IPS DF 6.9 (cell line): ENCODE results near the gene GAD1.

Source experiments
- DNase-seq: peaks from one replicate; pipeline ENCODE4 v3.0.0-alpha.2; 2013; ENCODE audit warnings: low read depth, low spot score
- H3K27ac ChIP-seq: one replicate; pipeline ENCODE4 v1.5.1; 2013; ENCODE audit warnings: low read length, control low read depth
- H3K27me3 ChIP-seq: 2 replicates; pipeline ENCODE4 v1.6.1; 2013; ENCODE audit warnings: mild to moderate bottlenecking, low read length; ENCODE audit not compliant: control insufficient read depth, insufficient read depth
- H3K36me3 ChIP-seq: 2 replicates; pipeline ENCODE4 v1.6.1; 2013; ENCODE audit warnings: low read length; ENCODE audit not compliant: control insufficient read depth, insufficient read depth
- H3K4me1 ChIP-seq: 2 replicates; pipeline ENCODE4 v1.6.1; 2013; ENCODE audit warnings: low read length; ENCODE audit not compliant: control insufficient read depth, insufficient read depth
- H3K4me3 ChIP-seq: 2 replicates; pipeline ENCODE4 v1.5.1; 2013; ENCODE audit warnings: mild to moderate bottlenecking, low read length
- H3K9me3 ChIP-seq: 2 replicates; pipeline ENCODE4 v1.6.1; 2013; ENCODE audit warnings: low read length, inconsistent platforms; ENCODE audit not compliant: control insufficient read depth, insufficient read depth
- WGBS: extraction: QIAGEN DNeasy Blood & Tissue Kit; methylation state at CpG from one replicate; pipeline ENCODE4 v1.1.7; 2013; ENCODE audit warnings: mixed read lengths, missing lambda C conversion rate; ENCODE audit not compliant: insufficient read length, insufficient coverage; 5-methylcytosine and 5-hydroxymethylcytosine counted together

GAD1 gene

GRCh38 chr2:170818036-170818751 is 1.5 kb downstream of the GAD1 start:
- no peaks in the 10 kb centered on the region for H3K9me3 ChIP-seq
- no peak for DNase-seq
- H3K4me1 ChIP-seq, result peaks cover 8% of the 10 kb centered on the region
- no CpG with 5 or more reads among the region's 60 CpGs for WGBS
- H3K36me3 ChIP-seq, result no peaks in the 10 kb centered on the region
- H3K27me3 ChIP-seq, result peaks cover 82% of the 10 kb centered on the region
- peak overlapping the region; percentile 29; the same call in 1 of the 2 replicates for H3K4me3 ChIP-seq
- H3K27ac ChIP-seq, result no peak overlapping the region

- WGBS, result no CpG with 5 or more reads among the region's 30 CpGs
- Histone ChIP-seq H3K9me3 (no peaks in the 10 kb centered on the region), H3K27ac (no peak overlapping the region), H3K4me3 (peak overlapping the region; percentile 25; the same call in 1 of the 2 replicates), H3K36me3 (no peaks in the 10 kb centered on the region), H3K27me3 (peaks cover 85% of the 10 kb centered on the region), H3K4me1 (peaks cover 8% of the 10 kb centered on the region)
- DNase-seq, result no peak
Observed at GRCh38 chr2:170818752-170819470, 2.2 kb downstream of the GAD1 start.

GRCh38 chr2:170819680-170820664 is 3.3 kb downstream of the GAD1 start:
- peaks cover 8% of the 10 kb centered on the region for H3K4me1 ChIP-seq
- H3K27ac ChIP-seq, result no peak overlapping the region
- no peaks in the 10 kb centered on the region for H3K9me3 ChIP-seq
- no peak for DNase-seq
- no CpG with 5 or more reads among the region's 45 CpGs for WGBS
- peaks cover 87% of the 10 kb centered on the region for H3K27me3 ChIP-seq
- no peak overlapping the region for H3K4me3 ChIP-seq
- H3K36me3 ChIP-seq, result no peaks in the 10 kb centered on the region

- Histone ChIP-seq H3K27me3 (peaks cover 90% of the 10 kb centered on the region), H3K27ac (no peak overlapping the region), H3K9me3 (no peaks in the 10 kb centered on the region), H3K36me3 (no peaks in the 10 kb centered on the region), H3K4me1 (peaks cover 7% of the 10 kb centered on the region), H3K4me3 (no peak overlapping the region)
- DNase-seq, result no peak
- WGBS, result no CpG with 5 or more reads among the region's 18 CpGs
Observed at GRCh38 chr2:170820757-170821530, 4.3 kb downstream of the GAD1 start.

GRCh38 chr2:170821531-170822289 is 5.0 kb downstream of the GAD1 start:
- Histone ChIP-seq H3K9me3 (no peaks in the 10 kb centered on the region), H3K4me3 (peak overlapping the region; percentile 16; the same call in 1 of the 2 replicates), H3K4me1 (peaks cover 7% of the 10 kb centered on the region), H3K27ac (no peak overlapping the region), H3K27me3 (peaks cover 84% of the 10 kb centered on the region), H3K36me3 (no peaks in the 10 kb centered on the region)
- WGBS, result no CpG with 5 or more reads among the region's 40 CpGs
- no peak for DNase-seq

GRCh38 chr2:170822290-170823087 is 5.8 kb downstream of the GAD1 start:
- no peak for DNase-seq
- no CpG with 5 or more reads among the region's 43 CpGs for WGBS
- Histone ChIP-seq H3K27me3 (peaks cover 80% of the 10 kb centered on the region), H3K27ac (no peak overlapping the region), H3K36me3 (no peaks in the 10 kb centered on the region), H3K4me1 (peaks cover 7% of the 10 kb centered on the region), H3K9me3 (no peaks in the 10 kb centered on the region), H3K4me3 (peak overlapping the region; percentile 33; the same call in 1 of the 2 replicates)

GRCh38 chr2:170823088-170823897 is 6.6 kb downstream of the GAD1 start:
- no peak for DNase-seq

GRCh38 chr2:170823898-170824215 is 7.2 kb downstream of the GAD1 start:
- Histone ChIP-seq H3K4me1 (peaks cover 7% of the 10 kb centered on the region; the same call in 1 of the 2 replicates), H3K36me3 (no peaks in the 10 kb centered on the region), H3K9me3 (no peaks in the 10 kb centered on the region), H3K27me3 (peaks cover 67% of the 10 kb centered on the region), H3K27ac (no peak overlapping the region), H3K4me3 (peak overlapping the region; percentile 33; the same call in 1 of the 2 replicates)
- no CpG with 5 or more reads among the region's 11 CpGs for WGBS
- no peak for DNase-seq

More at GRCh38 chr2:170823088-170823897, 6.6 kb downstream of the GAD1 start:
- Histone ChIP-seq H3K36me3 (no peaks in the 10 kb centered on the region), H3K27me3 (peaks cover 73% of the 10 kb centered on the region), H3K9me3 (no peaks in the 10 kb centered on the region), H3K27ac (no peak overlapping the region), H3K4me3 (peak overlapping the region; percentile 33; the same call in 1 of the 2 replicates), H3K4me1 (peaks cover 7% of the 10 kb centered on the region; the same call in 1 of the 2 replicates)
- WGBS, result no CpG with 5 or more reads among the region's 61 CpGs
